ENCODE data around the gene EMC10.
A peak's percentile ranks its signal among the peaks of the same experiment; 100 is the strongest.

EMC10 gene

DNA sequence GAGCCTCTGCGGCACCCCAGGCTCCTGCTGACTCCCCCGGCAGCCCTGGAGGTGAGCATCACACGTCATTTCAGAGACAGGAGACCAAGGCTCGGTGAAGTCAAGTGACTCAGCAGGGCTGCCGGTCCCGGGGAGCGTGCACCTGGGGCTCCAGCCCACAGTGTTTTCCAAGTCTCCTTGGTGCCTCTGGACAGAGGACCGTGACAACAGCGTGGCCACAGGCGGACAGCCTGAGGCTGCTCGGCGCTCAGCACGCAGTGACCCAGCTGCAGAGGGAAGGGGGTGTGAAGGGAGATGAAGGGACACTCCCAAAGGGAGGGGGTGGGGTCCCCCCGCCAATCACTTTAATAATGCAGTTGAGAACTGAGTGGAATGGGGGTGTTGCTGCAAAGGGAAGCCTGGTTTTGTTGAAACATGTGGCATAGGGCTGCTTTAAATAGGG lies 54.9 kb downstream of the EMC10 start:
- DNase-seq (ENCODE audit: low read depth): no peak
- H3K4me3 ChIP-seq (ENCODE audit: low read depth, low read length): no peak overlapping the region
- TF ChIP-seq, protein P1, sequence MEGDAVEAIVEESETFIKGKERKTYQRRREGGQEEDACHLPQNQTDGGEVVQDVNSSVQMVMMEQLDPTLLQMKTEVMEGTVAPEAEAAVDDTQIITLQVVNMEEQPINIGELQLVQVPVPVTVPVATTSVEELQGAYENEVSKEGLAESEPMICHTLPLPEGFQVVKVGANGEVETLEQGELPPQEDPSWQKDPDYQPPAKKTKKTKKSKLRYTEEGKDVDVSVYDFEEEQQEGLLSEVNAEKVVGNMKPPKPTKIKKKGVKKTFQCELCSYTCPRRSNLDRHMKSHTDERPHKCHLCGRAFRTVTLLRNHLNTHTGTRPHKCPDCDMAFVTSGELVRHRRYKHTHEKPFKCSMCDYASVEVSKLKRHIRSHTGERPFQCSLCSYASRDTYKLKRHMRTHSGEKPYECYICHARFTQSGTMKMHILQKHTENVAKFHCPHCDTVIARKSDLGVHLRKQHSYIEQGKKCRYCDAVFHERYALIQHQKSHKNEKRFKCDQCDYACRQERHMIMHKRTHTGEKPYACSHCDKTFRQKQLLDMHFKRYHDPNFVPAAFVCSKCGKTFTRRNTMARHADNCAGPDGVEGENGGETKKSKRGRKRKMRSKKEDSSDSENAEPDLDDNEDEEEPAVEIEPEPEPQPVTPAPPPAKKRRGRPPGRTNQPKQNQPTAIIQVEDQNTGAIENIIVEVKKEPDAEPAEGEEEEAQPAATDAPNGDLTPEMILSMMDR (IDR thresholded peaks at IDR 0.05; ENCODE audit: low read depth, low read length, missing control alignments): no peak

DNA sequence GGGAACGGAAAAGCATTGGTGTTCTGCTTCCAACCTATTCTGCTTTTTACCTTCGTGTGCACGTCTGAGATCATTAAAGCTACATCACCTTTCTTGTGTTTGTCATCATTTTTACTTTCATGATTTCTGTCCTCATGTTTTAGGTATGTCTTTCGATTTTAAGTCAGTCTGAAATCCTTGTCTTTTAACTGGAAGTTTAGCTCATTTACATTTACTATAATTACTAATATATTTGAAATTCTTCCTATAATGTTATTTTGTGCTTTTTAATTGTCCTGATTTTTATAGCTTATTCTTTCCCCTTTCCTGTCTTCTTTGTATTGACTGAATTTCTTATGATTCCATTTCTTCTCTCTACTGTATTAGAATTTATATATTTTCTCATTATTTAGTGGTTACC lies 56.6 kb downstream of the EMC10 start:
- no peak overlapping the region for H3K4me3 ChIP-seq (ENCODE audit: low read depth, low read length)
- TF ChIP-seq, protein P1 (IDR thresholded peaks at IDR 0.05; ENCODE audit: low read depth, low read length, missing control alignments): no peak
- no peak for DNase-seq (ENCODE audit: low read depth)

- no peak overlapping the region for H3K4me3 ChIP-seq (ENCODE audit: low read depth, low read length)
- DNase-seq (ENCODE audit: low read depth): no peak
- TF ChIP-seq, protein P1 (IDR thresholded peaks at IDR 0.05; ENCODE audit: low read depth, low read length, missing control alignments): no peak
Measured at GRCh38 chr19:50534478-50534877, 58.2 kb downstream of the EMC10 start.

DNA sequence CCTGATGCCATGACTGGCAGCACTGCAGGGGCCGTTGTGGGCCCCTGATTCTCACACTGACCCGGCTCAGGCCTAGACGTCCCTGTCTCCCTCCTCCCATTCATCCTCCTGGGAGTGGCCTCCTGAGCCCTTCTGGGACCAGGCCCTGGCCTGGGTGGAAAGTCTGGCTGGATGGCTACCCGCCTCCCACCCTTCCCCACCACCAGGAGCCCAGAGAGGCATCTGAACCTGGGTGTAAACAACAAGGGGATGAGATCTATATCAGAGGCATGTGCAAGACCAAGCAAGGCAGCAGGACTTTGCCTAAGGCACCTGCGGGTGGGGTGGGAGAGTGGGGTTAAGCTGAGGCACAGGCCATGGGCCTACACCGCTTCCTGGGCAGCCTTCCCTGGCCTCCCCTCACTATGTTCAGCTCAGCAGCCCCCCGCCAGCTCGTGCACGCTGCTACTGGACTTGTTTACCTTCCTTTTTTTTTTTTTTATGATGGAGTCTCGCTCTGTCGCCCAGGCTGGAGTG lies 59.4 kb downstream of the EMC10 start:
- H3K4me3 ChIP-seq (ENCODE audit: low read depth, low read length): no peak overlapping the region
- TF ChIP-seq, protein P1 (IDR thresholded peaks at IDR 0.05; ENCODE audit: low read depth, low read length, missing control alignments): no peak
- no peak for DNase-seq (ENCODE audit: low read depth)

GRCh38 chr19:50536662-50537305 lies 60.5 kb downstream of the EMC10 start:
- TF ChIP-seq, protein P1 (IDR thresholded peaks at IDR 0.05; ENCODE audit: low read depth, low read length, missing control alignments): peak; percentile 10
- no peak for DNase-seq (ENCODE audit: low read depth)

GRCh38 chr19:50537306-50537685 lies 61.0 kb downstream of the EMC10 start:
- TF ChIP-seq, protein P1 (IDR thresholded peaks at IDR 0.05; ENCODE audit: low read depth, low read length, missing control alignments): no peak
- no peak for DNase-seq (ENCODE audit: low read depth)
- H3K4me3 ChIP-seq (ENCODE audit: low read depth, low read length): no peak overlapping the region

More at GRCh38 chr19:50536662-50537305, 60.5 kb downstream of the EMC10 start:
- no peak overlapping the region for H3K4me3 ChIP-seq (ENCODE audit: low read depth, low read length)

DNA sequence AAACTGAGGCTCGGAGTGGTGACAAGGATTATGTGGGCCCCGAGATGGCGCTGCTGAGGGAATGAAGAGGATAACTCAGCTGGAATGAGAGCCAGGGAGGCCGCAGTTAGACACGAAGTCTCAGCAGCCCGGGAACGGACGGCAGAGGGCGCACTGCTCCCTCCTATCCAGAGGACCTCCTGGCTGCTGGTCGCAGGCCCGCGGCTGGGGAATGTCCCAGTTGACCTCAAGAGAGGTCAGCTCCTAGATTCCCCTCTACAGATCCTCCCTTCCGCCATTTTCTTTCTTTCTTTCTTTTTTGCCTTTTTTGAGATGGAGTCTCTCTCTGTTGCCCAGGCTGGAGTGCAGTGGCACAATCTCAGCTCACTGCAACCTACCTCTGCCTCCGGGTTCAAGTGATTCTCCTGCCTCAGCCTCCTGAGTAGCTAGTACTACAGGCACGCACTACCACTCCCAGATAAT lies 61.5 kb downstream of the EMC10 start:
- H3K4me3 ChIP-seq (ENCODE audit: low read depth, low read length): no peak overlapping the region
- DNase-seq (ENCODE audit: low read depth): peak; percentile 27
- TF ChIP-seq, protein P1 (IDR thresholded peaks at IDR 0.05; ENCODE audit: low read depth, low read length, missing control alignments): peak; percentile 93
